GM12878 (cell line): Measurements from ENCODE around the gene TREH.

Experiments used
- NFIC ChIP-seq: IDR thresholded peaks from 2 replicates; pipeline ENCODE4 v1.6.1; 2012; ENCODE audit warnings: low read depth, mild to moderate bottlenecking, inconsistent platforms, low read length, moderate library complexity
- POLR2A ChIP-seq: IDR thresholded peaks from 2 replicates; pipeline ENCODE4 v1.6.1; 2011; ENCODE audit warnings: low read depth, mild to moderate bottlenecking, low read length
- TAF1 ChIP-seq: IDR thresholded peaks from 2 replicates; pipeline ENCODE4 v1.6.1; 2011; ENCODE audit warnings: mild to moderate bottlenecking, low read depth, low read length, borderline replicate concordance

DNA sequence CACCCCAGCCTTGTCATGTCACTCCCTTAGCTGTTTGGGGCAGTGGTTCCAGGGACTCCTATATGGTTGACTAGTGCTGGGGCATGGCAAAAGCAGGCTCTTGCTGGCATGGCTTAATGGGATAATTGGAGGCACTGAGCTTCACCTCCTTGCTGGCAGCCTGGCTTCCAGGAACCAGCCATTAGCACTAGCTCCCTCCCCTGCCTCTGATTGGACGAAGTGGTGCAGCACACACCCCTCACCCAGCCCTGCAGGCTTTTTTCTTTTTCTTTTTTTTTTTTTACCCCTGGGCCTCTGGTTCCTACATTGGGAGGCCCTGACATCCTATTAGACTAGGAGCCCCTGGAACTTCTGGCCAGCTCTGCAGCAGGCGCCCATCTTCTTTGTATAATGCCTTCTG lies 53.5 kb downstream of the TREH start:
- TF ChIP-seq POLR2A (no peak), NFIC (no peak), TAF1 (no peak)
